Measurements from ENCODE around the gene RAPGEF4.

Gene RAPGEF4

DNA sequence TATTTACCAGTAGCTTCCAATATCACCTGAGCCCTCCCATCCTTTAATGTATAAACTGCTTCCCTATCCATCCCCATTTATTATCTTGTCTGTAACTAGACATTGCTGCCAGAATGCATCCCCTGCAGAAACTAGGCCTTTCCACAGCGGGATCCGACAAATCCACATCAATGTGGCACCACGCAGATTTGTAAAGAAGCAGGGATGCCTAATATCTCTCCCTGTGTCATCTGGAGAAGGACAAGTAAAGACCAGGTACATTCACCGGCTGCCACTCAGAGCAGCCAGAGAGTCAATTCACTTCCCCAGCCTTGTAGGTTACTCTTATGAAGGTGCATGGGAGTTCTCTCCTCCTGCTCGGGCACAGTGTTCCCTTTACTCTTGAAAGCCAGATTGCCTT is 241.2 kb downstream of the RAPGEF4 start:
- TF ChIP-seq SIN3A (IDR thresholded peaks at IDR 0.05; ENCODE audit: borderline replicate concordance, insufficient read depth, low read length) (no peak), TAF1 (IDR thresholded peaks at IDR 0.05; ENCODE audit: borderline replicate concordance, insufficient read depth, low read length) (no peak), FOXP2 (optimal IDR thresholded peaks at IDR 0.05; ENCODE audit: borderline replicate concordance, extremely low read depth, extremely low read length, insufficient read depth) (no peak), POLR2AphosphoS5 (IDR thresholded peaks at IDR 0.05; ENCODE audit: low read depth, low read length) (no peak)
- TF ChIP-seq, protein P1, sequence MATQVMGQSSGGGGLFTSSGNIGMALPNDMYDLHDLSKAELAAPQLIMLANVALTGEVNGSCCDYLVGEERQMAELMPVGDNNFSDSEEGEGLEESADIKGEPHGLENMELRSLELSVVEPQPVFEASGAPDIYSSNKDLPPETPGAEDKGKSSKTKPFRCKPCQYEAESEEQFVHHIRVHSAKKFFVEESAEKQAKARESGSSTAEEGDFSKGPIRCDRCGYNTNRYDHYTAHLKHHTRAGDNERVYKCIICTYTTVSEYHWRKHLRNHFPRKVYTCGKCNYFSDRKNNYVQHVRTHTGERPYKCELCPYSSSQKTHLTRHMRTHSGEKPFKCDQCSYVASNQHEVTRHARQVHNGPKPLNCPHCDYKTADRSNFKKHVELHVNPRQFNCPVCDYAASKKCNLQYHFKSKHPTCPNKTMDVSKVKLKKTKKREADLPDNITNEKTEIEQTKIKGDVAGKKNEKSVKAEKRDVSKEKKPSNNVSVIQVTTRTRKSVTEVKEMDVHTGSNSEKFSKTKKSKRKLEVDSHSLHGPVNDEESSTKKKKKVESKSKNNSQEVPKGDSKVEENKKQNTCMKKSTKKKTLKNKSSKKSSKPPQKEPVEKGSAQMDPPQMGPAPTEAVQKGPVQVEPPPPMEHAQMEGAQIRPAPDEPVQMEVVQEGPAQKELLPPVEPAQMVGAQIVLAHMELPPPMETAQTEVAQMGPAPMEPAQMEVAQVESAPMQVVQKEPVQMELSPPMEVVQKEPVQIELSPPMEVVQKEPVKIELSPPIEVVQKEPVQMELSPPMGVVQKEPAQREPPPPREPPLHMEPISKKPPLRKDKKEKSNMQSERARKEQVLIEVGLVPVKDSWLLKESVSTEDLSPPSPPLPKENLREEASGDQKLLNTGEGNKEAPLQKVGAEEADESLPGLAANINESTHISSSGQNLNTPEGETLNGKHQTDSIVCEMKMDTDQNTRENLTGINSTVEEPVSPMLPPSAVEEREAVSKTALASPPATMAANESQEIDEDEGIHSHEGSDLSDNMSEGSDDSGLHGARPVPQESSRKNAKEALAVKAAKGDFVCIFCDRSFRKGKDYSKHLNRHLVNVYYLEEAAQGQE (IDR thresholded peaks at IDR 0.05; ENCODE audit: insufficient read depth in 1 of 2, low read depth in 2 of 2, low read length in 2 of 2) = no peak

- TF ChIP-seq POLR2AphosphoS5 (IDR thresholded peaks at IDR 0.05; ENCODE audit: low read depth, low read length) (no peak), SIN3A (IDR thresholded peaks at IDR 0.05; ENCODE audit: borderline replicate concordance, insufficient read depth, low read length) (no peak), FOXP2 (optimal IDR thresholded peaks at IDR 0.05; ENCODE audit: borderline replicate concordance, extremely low read depth, extremely low read length, insufficient read depth) (no peak), TAF1 (IDR thresholded peaks at IDR 0.05; ENCODE audit: borderline replicate concordance, insufficient read depth, low read length) (no peak)
- TF ChIP-seq, protein P1 (IDR thresholded peaks at IDR 0.05; ENCODE audit: insufficient read depth in 1 of 2, low read depth in 2 of 2, low read length in 2 of 2) = no peak
These were observed 241.8 kb downstream of the RAPGEF4 start for GRCh38 chr2:172977270-172978062.

- TF ChIP-seq TAF1 (IDR thresholded peaks at IDR 0.05; ENCODE audit: borderline replicate concordance, insufficient read depth, low read length) = no peak
- TF ChIP-seq FOXP2 (optimal IDR thresholded peaks at IDR 0.05; ENCODE audit: borderline replicate concordance, extremely low read depth, extremely low read length, insufficient read depth) = no peak
- TF ChIP-seq, protein P1 (IDR thresholded peaks at IDR 0.05; ENCODE audit: insufficient read depth in 1 of 2, low read depth in 2 of 2, low read length in 2 of 2) = no peak
- TF ChIP-seq POLR2AphosphoS5 (IDR thresholded peaks at IDR 0.05; ENCODE audit: low read depth, low read length) = no peak
- TF ChIP-seq SIN3A (IDR thresholded peaks at IDR 0.05; ENCODE audit: borderline replicate concordance, insufficient read depth, low read length) = no peak
These were observed 242.4 kb downstream of the RAPGEF4 start for GRCh38 chr2:172978063-172978383.

DNA sequence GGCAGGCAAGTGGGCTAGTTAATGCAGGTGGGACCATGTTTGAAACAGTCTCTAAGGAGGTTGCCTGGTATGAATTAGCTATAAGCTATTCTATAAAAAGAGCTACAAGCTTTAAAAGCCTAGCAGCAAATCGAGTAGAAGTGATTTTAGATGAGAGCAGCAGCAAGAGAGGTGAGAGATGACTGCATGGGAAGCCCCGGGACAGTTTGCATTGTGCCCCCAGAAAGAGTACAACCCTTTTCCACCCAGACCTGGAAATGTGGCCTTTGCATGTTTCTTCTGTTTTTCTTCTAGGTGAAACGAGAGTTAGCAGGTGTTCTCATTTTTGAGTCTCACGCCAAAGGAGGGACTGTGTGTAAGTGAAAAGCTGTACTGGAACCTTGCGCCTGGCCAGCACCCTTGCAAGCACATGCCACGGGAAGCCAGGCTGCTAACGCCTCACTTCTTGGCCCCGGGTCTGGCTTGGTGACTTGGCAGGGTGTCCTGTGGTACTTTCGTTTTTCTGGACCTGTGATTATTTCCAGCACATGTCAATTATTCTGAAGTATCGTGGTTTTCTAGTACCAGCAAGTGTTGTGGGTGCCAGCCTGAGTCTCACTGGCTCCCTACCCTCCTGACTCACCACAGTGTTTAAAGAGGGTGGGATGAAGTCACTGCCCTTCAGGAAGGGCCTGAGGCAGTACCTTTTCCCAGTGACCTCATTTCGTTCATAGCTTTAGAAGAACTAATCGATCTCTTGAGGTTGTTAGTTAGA is 249.7 kb downstream of the RAPGEF4 start:
- TF ChIP-seq TAF1 (IDR thresholded peaks at IDR 0.05; ENCODE audit: borderline replicate concordance, insufficient read depth, low read length) = no peak
- TF ChIP-seq SIN3A (IDR thresholded peaks at IDR 0.05; ENCODE audit: borderline replicate concordance, insufficient read depth, low read length) = no peak
- TF ChIP-seq, protein P1 (IDR thresholded peaks at IDR 0.05; ENCODE audit: insufficient read depth in 1 of 2, low read depth in 2 of 2, low read length in 2 of 2) = no peak
- TF ChIP-seq POLR2AphosphoS5 (IDR thresholded peaks at IDR 0.05; ENCODE audit: low read depth, low read length) = no peak
- no peak for TF ChIP-seq FOXP2 (optimal IDR thresholded peaks at IDR 0.05; ENCODE audit: borderline replicate concordance, extremely low read depth, extremely low read length, insufficient read depth)
